ENCODE results near the gene NUMA1.
A peak's percentile ranks its signal among the peaks of the same experiment; 100 is the strongest.

The NUMA1 gene

DNA sequence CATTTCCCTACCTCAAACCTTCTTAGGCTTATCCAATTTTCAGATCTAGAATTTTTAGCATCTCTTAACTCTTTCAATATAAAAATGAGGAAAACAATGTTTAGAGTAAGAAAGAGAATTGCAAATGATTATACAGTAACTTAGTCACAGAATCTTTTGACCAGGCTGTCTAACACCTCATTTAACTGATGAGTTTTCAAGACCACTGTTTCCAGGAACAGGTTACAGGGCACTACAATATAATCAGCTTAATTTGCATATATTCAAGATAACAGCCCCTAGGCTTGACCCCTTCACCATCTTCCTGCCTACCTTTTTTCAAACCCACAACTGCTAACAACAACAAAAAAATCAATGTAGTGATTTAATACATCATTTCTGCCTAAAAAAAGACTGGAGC lies 12.7 kb downstream of the NUMA1 start:
- no peak for DNase-seq (ENCODE audit: low spot score)

DNA sequence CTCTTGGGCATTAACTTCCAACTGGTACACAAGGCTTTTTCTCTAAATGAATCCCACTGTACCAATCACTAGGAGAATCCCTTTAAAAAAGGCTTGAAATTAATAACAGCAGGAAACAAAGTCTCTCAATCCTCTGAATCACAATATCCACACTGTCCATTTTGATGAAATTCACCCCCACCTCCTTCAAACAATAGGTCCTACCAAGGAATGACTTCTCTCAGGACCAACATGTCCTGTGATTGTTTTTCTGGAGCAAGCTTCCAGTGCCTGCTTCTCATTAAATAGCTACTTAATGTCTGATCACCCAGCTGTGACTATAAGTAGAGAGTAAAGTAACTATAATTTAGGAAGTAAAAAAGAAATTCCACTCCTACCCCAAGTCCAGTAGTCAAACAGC lies 13.1 kb downstream of the NUMA1 start:
- DNase-seq (ENCODE audit: low spot score): no peak

DNA sequence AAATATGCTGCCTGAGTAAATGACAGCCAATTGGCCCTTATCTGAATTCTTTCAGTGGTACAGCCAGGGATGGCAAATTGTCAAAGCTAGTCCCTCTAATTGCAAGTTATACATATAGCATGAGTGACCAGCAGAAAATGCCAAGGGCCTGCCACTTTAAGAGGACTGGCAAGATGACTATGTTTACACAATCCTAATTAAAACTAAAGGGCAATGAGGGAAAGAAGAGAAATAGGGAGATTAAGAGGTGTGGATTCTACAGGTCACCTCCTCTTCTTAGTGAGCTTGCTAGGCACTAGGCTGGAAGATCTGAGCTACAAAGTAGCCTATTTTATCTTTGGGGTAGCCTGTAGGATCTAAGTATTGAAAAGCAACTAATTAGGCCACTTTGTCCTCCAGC lies 13.5 kb downstream of the NUMA1 start:
- DNase-seq (ENCODE audit: low spot score): no peak

DNA sequence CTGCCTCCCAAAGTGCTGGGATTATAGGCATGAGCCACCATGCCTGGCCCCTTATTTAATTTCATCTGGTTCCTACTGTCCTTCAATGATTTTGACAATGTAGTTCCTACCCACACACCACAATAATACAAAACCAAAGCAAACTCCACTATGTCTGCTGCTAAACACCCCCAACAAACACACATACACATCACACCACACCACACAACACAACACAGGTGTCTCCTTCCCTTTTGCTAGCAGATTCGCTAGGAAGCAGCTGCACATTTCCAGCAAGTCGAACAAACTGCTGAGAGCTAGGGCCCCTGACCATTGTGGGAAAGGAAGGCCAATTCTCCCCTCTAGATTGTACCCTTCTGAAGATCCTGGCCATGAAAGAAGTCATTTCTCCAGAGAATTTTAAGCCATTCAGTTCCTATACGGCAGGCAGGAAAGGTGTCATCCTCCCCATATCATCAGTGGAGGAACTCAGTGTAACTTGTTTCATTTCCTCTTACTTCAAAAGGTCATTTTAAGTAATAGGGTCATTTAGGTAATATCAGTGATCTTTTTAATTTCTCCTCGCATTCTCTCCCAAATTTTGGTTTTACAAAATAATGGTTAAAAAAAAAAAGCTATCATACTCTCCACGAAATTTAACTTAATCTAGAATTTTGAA lies 18.5 kb downstream of the NUMA1 start:
- no peak for DNase-seq (ENCODE audit: low spot score)

DNA sequence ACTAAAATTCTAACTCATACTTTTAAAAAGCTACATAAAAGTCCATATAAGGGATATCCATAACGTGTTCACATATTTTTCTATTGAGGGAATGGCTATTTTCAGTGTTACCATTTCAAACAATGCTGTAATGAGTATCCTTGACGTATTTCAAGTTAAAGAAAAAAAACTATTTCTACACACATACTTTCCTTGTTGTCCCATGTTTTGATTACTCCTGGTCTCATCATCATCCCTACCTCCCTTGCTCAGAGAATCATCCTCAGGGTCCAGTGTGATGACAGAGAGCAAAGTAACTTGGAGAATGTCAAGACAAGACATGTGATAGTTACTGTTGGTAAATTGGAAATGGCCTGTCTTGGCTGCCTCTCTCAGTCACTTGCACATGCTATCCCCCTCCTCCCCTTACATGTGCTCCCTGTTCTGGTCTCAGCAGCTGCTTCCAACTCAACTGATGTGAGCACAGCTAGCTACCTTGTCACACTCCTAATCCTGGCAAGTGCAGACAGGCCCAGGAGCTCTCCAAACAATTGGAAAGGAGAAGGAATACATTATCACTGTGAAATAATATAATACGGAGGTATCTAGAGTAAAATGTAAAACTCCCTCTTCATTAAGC lies 21.8 kb downstream of the NUMA1 start:
- no peak for DNase-seq (ENCODE audit: low spot score)

DNA sequence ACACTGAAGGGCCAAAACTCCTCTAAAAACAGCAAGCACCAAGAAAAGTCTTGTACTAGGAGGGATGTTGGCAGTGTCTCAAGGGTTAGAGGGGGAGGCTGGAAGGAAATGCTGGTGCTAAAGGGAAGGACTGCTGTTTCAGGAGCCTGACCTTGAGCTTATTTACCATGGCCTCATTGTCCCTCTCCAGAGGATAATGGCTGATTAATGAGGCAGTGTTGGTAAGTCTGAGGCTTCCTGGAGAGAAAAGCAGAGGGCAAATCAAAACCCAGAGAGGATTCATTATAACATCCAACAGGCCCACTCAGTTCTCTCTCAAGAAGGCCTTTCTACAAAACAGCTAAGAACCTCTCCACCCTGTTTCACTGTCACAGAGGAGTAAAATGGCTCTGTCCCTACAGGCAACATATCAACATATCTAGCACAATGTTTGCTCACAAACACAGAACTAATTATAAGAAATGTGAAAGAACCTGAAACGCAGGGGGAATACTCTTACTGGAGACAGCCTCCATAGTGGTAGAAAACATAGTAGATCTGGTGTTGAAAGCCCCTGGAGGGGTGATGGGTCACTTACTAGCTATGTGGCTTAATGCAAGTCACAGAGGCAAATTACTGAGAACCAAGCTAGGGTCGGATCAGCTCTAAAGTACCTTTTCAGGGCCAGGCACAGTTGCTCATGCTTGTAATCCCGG lies 31.4 kb downstream of the NUMA1 start:
- no peak for DNase-seq (ENCODE audit: low spot score)

DNA sequence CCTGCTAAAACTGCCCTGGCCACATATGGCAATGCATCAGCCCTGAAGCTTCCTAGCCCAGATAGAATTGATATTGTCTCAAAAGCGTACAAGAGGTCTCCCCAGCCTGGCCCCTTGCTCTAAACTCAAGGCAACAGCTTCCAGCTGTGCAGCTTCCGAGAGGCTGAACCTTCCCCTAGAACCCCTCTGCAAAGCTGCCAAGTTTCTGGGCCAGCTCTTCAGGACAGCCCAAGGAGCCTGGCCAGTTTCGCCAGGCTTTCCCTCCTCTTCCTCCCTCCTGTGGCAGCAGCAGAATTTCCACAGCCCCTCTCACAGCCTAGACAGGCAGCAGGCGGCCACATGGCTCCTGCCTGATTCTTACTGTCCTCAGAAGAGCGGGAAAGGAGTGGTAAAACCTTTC lies 34.5 kb downstream of the NUMA1 start:
- DNase-seq (ENCODE audit: low spot score): no peak

DNA sequence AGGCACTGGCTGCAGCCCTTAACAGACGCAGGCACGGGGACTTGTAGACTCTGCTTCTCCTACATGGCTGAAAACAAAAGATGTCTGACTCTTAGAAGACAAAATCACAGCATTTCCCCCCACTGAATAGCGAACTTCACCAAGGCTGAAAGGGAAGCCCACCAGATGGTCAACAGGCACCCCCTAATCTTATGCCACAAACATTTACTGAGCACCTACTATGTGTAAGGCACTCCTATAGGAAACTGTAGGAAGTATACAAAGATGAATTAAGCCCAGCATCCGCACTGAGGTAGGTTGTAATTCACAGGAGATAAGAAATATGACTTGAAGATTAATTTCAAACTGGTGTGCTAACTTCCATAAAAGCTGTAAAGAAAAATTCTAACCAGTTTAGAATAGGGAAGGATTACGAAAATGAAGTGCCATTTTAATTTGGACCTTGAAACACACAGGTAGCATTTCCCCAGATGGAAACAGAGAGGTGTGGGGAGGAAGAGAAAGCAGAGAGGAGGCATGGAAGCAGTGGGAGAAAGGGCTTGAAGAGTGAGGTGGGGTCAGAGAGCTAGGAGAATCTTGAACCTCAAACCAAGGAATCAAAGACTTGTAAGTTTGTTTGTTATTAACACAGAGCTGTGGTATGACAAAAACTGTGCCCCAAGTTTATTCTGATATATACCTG lies 38.1 kb downstream of the NUMA1 start:
- DNase-seq (ENCODE audit: low spot score): no peak

DNA sequence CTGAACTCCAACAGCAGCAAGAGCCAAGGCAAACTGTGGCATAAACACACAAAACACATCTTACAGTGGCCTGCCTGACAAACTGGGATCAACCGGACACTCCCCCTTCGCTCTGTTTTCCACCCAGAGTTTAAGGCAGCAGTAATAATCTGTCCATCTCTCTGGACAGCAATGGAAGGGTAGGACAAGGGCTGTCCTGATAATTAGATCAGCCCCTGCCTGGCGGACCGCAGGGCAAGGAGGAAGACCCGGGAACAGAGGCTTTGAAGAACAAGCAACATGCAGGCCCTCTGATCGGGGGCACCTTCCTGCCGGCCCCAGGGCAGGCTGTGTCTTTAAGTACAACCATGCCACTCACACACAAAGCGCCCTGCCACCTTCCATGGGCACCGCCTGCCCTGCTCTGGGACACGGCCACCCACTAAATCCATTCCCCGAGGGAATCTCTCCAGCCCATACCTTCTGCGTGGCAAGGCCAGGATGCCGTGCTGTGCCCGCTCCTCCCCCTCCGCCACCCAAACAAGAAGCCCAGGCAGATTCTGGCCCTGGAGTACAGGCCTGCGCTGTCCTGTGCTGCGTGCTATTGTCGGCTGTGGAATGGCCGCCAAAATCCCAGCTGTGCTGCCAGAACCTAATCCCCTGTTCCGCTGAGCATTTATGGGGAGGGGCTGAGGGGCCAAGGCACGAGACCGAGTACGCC lies 38.8 kb downstream of the NUMA1 start:
- DNase-seq (ENCODE audit: low spot score): peak; percentile 72

DNA sequence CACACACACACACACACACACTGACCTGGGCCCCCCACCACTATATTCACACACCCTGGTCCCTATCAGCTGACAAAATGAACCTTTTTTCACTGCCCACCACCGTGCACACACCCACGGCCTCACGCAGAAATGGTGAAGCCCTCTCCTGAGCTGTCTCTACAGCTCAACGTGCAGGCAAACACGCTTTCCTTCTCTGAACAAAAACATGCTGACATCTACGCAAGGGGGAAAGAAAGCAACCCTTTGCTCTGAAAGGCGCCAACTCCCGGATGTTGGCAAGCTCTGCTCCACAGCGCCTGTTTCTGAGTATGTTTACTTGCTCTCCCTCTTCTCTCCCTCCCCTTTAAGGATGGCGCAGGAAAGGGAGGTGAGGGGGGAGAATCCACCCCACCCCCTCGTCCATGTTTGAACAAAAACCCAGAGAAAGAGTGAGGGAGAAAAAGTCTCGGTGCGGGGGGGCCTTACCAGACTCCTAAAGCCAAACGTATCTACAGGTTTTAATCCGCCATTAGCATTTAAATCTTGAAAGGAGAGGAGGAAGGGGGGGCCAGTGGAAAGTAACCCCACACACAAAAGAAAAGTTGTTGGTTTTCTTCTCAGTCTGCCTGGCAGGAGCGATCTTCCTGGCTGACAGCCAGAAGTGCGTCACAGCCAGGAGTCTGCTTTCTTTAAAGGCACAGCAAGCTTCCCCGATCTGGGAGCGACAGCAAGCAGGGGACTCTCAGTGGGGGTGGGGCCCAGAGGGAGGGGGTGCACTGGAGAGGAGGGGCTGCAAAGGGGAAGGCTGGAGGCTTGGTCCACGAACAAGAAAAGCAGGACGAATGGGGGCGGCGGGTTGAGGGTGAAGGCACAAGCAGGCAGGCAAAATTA lies 39.6 kb downstream of the NUMA1 start:
- DNase-seq (ENCODE audit: low spot score): peak; percentile 92

DNA sequence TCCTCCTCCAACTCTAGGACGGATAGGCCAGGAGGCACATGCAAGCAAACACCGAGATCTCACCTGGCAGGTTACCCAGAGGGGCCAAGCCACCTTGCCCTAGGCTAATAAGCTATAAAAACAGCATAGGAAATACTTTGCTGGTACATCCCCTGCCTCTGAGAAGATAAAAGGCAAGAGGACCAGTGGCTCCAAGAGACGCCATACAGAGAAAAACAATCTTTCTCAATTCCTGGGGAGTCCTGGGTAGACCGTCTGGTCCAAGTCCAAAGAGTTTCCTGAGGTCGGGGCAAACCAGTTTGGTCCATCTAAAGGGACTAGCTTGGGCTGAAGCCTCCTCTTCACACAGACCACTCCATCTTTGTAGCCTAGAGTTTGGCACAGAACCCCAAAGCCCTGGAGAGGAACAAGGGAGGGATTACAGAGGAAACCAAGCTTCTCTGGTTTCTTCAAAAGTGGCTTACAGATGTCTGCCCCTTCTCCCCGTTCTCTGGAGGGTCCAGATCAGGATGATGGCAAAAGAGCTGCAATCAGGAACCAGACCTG lies 40.4 kb downstream of the NUMA1 start:
- DNase-seq (ENCODE audit: low spot score): no peak

DNA sequence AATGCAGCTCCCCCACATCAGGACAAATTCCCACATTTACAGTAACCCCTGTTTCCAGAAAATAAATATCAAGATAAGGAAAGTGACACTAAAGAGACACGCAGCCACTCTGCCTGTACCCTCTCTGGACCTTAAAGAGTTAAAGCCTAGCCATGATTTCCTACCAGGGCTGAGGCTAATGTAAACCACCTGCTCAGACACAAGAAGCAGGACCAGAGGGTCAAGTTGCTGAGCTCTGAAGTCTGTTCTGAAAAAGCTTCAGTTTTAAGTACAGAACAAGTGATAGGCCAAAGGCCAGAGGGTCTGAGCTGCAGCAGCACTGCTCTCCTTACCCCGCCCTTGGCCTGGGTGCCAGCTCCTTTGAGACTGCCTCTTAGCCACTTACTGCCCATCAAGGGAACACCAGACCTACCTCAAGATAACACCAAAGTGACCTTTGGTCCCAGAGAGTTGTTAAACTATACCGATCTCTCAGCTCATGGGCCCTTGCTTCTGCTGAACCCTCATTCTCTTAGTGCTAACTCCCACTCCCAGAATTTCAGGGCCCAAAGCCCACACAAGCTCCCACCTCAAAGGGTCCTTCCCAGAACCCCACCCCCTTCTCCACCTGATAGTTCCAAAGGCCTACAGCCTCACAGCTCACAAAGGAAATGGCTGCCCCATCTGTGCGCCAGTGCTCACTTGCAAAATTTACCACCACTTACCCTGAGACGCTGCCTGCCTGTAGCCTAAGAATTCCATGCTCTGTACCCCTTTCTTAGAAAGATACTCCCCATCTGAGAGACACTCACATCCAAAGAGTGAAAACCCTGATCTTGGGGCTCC lies 41.1 kb downstream of the NUMA1 start:
- DNase-seq (ENCODE audit: low spot score): peak; percentile 41

DNA sequence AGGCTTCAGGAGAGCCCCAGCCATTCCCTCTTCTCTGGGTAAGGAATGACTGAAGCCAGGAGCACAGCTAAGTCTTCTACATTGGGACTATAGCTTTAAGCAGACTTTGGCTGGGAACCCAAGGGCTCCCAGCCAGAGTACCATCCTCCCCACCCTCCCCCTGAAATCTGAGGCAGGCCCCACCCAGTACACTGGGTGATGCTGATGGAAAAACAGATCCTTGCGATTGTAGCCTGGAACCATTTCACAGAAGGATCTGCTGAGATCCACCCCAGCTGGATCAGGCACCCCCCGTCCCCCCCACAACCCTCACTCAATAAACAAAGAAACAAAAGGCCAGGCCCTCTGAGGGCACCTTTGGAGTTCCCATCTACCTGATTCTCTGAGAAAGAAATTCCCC lies 41.9 kb downstream of the NUMA1 start:
- DNase-seq (ENCODE audit: low spot score): peak; percentile 93

DNA sequence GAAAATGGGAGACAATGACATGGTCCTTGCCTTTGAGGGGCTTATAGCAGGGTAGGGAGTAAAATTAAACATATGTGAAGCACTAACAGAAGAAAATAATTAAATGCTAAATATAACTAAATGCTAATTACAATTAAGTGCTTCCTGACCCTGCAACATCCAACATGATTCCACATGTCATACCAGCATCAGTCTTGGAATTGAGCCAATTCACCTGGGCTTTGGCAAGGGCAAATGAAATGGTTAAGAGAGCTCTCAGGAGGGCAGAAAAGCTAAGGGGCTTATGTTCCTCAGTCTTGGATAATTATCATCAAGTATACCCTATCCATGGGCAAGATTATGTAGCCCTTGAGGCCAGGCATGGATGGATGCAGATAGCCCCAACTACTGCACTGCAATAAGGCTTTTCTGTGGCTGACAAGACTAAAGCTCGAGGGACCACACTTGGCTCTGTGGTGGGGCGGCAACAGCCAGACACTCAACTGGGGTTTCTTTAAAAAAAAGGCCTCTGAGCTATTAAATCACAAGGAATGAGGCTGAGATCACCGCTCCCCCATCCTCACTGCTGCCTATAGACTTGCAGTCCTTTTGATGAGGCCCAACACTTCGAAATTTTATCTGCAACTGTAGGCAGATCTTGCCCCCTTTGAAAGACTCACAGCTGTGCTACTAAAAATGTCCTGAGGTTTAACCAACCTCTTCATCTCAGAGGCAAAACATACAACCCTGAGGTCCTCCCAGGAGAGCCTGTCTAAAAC lies 42.6 kb downstream of the NUMA1 start:
- DNase-seq (ENCODE audit: low spot score): no peak

DNA sequence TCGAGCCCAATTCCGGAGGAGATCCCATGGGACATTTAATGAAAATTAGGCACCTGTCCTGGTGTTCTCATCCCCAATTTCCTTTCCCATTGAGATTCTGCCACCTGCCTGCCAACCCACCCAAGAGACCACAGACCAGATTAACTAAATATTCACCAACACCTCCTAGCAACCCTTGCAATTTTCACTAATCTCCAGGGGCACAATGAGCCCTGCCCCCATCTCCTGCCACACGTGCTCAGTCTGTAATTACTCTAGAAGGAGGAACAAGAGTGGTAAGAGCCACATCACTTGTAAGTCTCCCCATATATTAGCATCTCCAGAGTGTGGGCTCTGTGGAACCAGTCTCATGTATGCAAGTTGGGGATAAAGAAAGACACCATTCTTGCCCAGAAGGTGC lies 43.7 kb downstream of the NUMA1 start:
- DNase-seq (ENCODE audit: low spot score): no peak

DNA sequence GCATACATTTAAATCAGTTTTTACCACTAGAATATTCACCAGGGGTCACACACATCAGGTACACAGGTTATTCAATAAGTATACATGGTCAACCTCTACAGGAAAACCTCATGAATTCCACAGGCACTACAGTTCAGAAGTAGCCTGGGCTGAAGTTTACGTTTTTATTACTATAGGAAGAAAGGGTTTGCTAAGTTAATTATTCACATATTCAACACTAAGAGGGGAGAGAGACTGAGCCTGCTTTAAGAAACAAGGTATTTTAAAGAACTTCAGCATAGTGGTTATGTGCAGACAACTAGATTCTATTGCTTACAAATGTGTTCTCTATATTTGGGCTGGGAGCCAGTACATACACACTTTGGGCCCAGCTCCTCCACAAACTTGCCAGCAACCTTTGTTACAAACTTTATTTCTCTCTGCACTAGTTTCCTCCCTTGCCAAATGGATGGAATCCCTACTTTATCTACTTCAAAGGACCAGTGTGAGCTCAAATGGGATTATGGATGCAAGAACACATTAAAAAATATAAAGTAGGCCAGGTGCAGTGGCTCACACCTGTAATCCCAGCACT lies 49.8 kb downstream of the NUMA1 start:
- DNase-seq (ENCODE audit: low spot score): no peak

DNA sequence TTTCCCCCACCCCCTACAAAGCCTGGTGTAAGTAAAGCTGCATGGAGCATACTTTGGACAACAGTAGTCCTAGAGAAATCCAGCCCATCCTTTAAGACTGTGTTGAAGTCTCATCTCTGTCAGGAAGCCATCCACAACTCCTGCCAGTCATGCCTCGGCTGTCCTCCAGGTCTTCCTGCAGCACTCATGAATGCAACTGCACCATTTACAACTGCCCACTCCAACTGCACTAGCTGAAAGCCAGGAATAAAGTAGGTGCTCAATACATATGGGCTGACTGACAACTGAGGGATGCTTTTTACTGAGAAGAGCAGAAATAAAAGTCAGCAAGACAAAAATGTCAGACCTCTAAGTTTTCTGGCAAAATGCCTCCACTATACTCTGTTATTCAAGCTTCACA lies 54.3 kb downstream of the NUMA1 start:
- no peak for DNase-seq (ENCODE audit: low spot score)

DNA sequence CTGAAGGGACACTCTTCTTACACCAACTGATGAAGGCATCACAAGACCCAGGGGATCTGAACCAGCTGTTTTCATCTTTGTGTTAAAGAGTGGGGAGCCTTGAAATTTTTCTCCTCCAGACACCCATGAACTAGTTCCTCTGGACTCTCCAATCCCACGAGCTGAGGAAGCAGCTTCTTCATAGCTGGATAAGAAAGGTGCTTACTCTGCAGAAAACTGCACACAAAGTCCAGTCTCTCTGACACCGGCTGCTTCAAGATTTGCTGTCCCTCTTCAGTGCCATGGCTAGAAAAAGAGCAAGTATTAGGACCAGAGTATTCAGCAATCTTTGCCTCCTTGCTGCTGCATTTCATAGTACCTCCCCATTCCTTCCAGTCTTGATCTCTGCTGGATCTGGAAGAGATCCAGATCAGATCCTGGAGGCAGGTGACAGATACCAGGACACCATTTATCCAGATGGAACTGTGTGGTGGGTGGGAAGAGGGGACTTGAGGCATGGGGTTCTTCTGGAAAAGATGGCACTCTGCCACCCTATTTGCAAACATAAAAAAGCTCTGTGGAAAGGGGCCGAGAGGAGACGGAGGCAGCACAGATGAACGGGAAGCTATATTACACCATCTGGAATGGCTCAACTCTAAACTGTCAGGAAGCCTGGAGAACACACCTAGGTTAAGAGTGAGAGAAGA lies 56.1 kb downstream of the NUMA1 start:
- DNase-seq (ENCODE audit: low spot score): no peak
